Stimulated activated CD8-positive, alpha-beta memory T cell treated with anti-CD3 and anti-CD28 coated beads, Interleukin-4, amount 100 ng/mL, for 24 hours (primary cell): Measurements from ENCODE around the gene C12orf75.
A peak's percentile ranks its signal among the peaks of the same experiment; 100 is the strongest.
"Not testable (repeated sequence)": the region's sequence is repeated elsewhere in the genome, so short reads cannot be mapped to it uniquely, and the experiment has no call there.

Source experiments
- DNase-seq: peaks from one replicate; pipeline ENCODE4 v3.0.0-alpha.2; 2020; ENCODE audit warnings: low read depth

Gene C12orf75

GRCh38 chr12:105330283-105330930 lies at the start of gene C12orf75:
Gene C12orf75, plus strand, starts transcription at chr12:105330691. Its CDS starts 201 bp downstream, at chr12:105330892.
- peak; percentile 86 for DNase-seq

DNA sequence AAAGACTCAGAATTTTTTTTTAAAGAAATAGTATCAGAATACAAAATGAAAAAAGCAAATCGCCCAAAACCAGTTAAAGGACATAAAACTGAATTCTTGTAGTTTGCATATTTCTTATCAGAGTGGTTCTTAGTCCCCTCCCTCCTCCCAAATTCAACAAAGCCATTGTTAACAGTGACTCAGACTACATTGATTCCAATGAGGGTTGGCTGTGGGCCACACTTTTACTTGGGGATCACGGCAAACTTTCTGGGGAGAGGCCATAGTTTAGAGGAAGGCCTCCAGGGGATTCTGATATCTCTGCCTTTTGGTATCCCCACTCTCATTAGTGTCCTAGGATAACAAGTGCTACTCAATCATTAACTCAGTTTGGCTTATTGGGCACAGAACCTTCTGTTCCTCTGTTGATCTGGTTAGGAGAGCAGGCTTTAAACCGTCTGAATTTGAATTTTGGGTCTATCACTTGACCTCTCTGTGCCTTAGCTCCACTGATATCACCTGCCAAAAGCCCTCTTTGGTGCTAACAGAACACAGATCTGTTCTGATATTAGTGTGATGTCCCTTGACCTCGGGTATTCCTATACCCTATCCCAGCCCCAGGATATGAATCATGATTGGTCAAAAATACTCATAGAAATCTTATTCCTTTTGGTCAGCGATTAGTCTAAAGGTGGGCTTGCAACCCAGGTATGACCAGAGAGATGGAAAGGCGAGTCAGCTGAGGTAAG lies 49.4 kb upstream of the C12orf75 start:
- DNase-seq: no peak

- DNase-seq: no peak
Measured at GRCh38 chr12:105281694-105282049, 48.8 kb upstream of the C12orf75 start.

DNA sequence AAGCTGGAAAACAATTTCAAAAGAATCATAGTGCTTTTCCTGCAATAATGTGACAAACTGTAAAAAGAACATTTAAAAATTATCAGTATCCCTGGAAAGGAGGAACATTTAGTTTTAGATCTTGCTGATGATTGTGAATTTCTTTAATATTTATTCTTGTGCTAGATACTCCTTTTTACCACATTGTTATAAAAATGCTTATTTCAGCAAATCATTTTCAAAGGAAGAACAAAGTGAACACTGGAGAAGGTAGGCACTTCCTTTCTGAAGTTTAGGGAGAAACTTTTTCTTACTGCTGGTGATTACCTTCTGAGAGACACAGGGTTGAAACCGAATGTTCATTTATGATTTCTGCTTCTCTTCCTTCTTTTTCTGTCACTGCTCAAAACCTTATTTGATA lies 45.1 kb upstream of the C12orf75 start:
- DNase-seq: no peak

- no peak for DNase-seq
Measured at GRCh38 chr12:105287408-105287807, 43.1 kb upstream of the C12orf75 start.

DNA sequence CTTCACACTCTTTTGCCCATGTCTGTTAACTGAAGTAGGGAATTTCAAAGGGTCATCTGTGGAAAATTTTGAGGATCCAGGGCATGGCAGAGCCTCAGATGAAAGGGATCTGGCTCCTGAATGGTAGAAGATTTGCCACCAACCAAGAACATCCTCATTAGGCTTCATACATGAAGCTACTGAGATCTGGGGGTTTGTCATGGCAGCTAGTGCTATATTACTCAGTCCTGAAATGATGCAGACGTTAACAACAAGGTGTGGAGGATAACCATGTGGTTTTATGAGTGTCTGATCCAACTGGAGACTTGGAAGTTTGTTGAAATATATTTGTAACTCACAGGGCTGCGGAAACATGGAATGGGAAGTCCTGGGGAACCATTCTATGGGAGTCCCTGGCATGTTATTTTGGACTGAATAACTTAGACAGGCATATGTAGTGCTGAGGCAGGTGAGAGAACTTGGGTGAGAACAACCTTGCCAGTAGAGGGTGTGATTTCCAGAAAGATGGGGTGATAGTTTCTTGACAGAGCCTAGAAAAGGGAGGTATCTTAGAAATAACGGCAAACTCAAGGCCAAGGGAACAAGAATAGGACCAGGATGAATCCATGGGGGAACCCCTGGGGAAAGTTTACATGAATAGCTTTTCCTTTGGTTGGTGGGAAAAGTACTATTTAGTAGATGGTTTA lies 42.0 kb upstream of the C12orf75 start:
- no peak for DNase-seq

DNA sequence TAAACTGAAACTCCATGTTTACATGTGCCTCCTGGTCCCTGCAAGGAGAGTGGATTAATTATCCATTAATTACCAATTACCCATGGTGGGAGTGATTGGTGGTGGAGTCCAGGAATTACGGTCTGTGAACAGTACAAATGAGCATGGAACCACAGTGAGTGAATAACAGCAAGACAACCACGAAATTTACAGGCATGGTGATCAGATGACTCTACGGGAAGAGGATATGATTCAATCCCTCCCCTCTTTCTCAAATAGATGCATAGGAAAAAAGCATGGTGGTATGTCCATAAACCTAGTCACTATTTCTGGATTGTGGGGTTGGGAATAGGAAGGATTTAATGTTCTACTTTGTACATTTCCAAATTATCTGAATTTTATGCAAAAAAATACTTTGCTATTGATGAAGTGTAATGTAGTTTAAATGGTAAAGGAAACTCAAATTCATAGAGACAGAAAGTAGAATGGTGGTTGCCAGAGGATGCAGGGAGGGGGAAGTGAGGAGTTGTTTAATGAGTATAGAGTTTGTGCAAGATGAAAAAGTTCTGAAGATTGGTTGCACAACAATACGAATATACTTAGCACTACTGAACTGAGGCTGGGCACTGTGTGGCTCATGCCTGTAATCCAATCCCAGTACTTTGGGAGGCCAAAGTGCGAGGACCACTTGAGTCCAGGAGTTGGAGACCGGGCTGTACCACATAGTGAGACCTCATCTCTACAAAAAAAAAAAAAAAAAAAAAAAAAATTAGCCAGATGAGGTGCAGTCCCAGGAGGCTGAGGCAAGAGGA lies 41.2 kb upstream of the C12orf75 start:
- no peak for DNase-seq

DNA sequence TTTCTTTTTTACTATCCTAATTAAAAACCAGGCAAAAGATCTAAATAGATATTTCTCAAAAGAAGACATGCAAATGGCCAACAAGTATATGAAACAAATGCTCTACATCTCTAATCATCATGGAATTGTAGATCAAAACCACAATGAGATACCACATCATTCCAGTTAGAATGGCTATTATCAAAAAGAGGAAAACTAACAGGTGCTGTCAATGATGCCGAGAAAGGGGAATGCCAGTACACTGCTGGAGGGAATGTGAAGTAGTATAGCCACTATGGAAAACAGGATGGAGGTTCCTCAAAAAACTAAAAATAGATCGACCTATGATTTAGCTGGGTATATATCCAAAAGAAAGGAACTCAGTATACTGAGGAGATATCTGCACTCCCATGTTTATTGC lies 39.0 kb upstream of the C12orf75 start:
- no peak for DNase-seq

DNA sequence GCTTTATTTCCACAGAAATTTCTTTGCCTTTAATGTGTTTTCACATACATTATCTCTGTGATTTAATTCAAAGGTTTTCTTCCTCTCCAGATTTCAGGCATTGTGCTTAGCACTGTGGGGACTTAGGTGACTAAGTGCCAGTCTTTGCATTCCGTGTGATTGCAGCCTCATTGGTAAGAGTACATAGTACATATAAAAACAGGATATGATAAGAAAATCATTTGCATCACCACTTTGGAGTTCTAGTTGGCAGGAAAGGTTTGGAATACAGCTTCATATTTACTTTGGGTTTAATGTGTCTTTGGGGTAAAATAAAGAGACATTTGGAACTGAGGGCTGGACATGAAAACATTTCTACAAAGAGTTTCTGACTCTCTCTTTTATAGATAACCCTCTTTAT lies 37.8 kb upstream of the C12orf75 start:
- no peak for DNase-seq

DNA sequence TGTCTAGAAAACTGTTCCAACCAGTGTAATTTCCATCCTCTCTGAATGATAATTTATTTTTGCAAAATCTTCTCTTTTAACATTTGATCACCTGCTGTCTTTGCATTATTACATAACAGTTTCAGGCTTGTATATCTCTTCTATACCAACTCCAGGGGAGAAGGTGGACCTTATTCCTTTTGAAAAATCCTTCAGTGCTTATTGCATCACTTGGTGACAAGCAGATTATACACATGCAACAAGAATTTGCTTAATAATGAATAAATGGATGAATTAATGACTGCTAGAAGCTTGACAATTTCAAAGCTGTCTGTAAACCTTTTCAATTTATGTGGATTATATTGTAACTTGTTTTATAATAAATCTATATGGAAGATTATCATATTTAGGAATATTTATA lies 37.3 kb upstream of the C12orf75 start:
- no peak for DNase-seq

GRCh38 chr12:105294161-105294560 lies 36.3 kb upstream of the C12orf75 start:
- DNase-seq: no peak

DNA sequence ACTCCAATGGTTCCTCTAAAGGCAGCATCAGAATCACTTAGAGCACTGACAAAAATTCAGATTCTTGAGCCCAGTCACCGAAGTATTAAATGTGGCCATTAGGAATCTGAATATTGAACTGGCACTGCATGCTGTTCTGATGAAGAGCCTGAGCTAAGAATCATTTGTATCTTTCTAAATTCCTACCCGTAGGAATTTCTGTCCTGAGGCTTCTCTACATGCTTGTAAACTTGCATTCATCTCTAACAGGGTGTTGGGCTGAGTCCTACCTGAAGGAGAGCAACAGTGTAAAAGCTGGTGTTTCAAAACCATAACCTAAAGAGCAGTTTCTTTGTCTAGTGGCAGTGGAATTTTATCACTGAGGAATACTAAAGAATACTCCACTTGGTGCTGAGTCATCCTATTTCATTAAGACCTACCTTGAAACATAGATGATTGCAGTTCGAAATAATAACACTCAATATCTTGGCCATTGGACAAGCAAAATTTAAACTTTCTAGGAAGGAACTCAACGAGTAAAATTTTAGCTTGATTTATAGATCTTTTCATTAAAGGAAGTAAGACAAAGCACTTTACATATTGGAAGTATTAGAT lies 35.5 kb upstream of the C12orf75 start:
- DNase-seq: no peak

DNA sequence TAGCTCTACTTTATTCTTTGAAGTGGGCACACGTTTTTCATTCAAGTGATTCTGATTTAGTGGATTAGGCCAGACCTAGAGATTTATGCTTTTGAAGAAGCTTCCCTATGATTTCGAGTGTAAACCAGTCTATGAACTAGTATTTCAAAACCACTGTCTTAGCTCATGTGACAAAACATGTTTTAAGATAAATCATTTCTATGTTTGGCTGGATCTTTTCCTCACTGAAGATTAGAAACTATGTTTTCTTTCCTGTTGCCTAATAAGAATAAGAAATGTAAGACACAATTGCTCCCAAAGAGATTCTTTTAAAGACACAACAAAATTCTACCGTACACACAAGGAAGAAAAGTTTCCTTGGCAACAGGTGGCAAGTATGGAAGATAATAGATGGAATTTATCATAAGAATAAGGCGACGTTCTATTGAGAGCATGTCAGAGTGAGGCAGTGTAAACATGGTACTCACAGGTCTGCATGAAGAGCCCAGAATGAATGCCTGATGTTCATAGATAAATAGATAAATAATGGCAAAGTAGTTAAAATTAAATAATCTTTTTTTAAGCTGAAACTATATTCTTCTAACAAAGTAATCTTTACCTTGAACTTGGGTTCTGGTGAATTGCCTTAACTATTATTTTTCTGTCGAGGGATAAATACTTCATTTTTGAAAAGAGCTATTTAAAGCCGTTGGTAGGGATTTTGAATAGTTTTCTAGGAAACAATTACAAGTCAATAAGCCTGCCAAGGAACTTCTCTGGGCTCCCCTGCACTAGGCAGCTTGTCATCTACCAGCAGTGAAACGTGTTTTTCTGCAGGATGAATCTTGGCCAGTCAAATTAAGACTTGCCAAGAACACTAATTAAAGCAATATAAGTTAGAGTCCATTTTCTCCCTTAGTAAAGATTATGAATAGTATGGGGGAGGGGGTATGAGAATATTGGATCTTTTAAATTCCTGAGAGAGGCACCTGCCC lies 34.1 kb upstream of the C12orf75 start:
- no peak for DNase-seq

GRCh38 chr12:105300883-105301282 lies 29.6 kb upstream of the C12orf75 start:
- DNase-seq: no peak

DNA sequence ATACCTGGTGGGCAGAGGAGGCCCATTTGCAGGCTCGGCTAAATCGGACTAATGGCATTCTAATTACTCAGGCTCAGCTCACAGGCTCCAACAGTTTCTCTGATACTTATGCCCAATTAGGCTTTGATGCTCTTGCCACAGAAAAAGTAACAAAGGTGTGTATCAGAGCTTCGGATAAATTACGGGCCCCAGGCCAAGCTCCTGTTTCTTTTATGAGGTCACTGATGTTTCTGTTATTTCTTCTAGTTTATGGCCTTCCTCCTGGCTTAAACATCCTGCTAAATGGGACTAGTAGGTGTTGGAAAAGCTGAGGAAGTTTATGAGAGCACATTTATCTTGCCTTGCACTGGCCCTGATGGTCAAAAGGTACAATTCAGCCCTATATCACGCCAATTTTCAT lies 28.8 kb upstream of the C12orf75 start:
- DNase-seq: no peak

GRCh38 chr12:105302986-105303385 lies 27.5 kb upstream of the C12orf75 start:
- DNase-seq: not testable (repeated sequence)

DNA sequence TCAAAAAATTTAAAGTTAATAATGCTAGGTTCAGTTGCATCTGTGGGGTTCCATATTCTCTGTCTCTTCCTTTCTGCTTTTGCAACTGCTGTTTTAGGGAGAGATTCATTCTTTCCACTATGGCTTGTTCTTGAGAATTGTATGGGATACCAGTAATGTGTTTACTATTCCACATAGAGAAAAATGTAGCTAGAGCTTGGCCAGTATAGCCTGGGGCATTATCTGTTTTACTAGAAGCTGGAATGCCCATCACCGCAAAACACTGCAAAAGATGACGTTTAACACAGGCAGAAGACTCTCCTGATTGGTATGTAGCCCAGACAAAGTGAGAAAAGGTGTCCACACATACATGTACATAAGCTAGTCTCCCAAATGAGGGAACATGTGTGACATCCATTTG lies 25.9 kb upstream of the C12orf75 start:
- DNase-seq: not testable (repeated sequence)

- not testable (repeated sequence) for DNase-seq
Measured at GRCh38 chr12:105307601-105308314, 22.7 kb upstream of the C12orf75 start.

DNA sequence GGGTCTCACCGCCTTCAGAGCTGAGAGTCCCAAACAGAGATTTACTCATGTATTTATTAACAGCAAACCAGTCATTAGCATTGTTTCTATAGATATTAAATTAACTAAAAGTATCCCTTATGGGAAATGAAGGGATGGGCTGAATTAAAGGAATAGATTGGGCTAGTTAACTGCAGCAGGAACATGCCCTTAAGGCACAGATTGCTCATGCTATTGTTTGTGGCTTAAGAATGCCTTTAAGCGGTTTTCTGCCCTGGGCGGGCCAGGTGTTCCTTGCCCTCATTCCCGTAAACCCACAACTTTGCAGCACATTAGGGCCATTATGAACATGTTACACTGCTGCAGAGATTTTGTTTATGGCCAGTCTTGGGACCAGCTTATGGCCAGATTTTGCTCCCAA lies 21.7 kb upstream of the C12orf75 start:
- DNase-seq: not testable (repeated sequence)

DNA sequence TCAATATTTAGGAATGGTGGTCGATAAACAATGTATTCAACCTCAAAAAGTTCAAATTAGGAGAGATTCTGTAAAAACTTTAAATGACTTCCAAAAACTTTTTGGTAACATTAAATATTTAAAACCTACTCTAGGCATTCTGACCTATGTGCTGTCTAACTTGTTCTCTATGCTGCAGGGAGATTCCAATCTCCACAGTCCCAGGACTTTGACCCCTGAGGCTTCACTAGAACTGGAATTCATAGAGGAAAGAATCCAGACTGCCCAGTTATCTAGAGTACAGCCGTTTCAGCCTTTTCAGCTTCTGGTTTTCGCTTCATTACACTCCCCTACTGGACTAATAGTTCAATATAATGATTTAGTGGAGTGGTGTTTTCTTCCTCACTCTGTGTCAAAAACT lies 21.1 kb upstream of the C12orf75 start:
- DNase-seq: not testable (repeated sequence)
